B cell (primary cell): ENCODE measurements around the gene GRK5. TPM values are rescaled to one million over a fixed set of nuclear protein-coding genes. Genes with fewer than 3 reads are reported as not detected.
A peak's percentile ranks its signal among the peaks of the same experiment; 100 is the strongest.

ENCODE experiments used
- ATAC-seq: fragments of 200-7000 bp; cut with Tn5 transposase; one replicate; pipeline ENCODE4 v1.10.0; 2021; ENCODE audit warnings: low read depth, mild to moderate bottlenecking, moderate number of reproducible peaks, moderate library complexity
- CTCF ChIA-PET: fragments of 350-600 bp; sonication (Branson Sonifier 250); formaldehyde crosslinking; loops from one replicate; lab custom pipeline; 2021; ENCODE audit warnings: antibody characterized with exemption, inconsistent platforms; lab: Charles Lee
- POLR2A ChIA-PET: fragments of 350-600 bp; sonication (Branson Sonifier 250); formaldehyde crosslinking; loops from one replicate; lab custom pipeline; 2021; ENCODE audit warnings: antibody characterized with exemption; lab: Charles Lee
- DNase-seq: peaks from one replicate; pipeline ENCODE4 v3.0.0; 2013
- H2AFZ ChIP-seq: 2 replicates; pipeline ENCODE4 v1.6.1; 2012; ENCODE audit warnings: mild to moderate bottlenecking, low read depth, low read length; ENCODE audit not compliant: insufficient read depth, poor library complexity, severe bottlenecking
- H3K27ac ChIP-seq, 2 donors: 1 replicate in 1 of 2; 2 replicates in 1 of 2; pipeline ENCODE4 v1.5.1; 2012 to 2013; ENCODE audit warnings: low read length in 2 of 2, mild to moderate bottlenecking in 2 of 2, moderate library complexity in 1 of 2
- H3K27me3 ChIP-seq, 4 experiments: fragments of 200-600 bp in 1 of 4; sonication (generic) in 1 of 4; replicated peaks in 1 of 4; 1 replicate in 2 of 4; 2 replicates in 2 of 4; pipeline versions ENCODE4 v1.6.1 to v1.7.0; 2013 to 2016; ENCODE audit warnings: low read length in 3 of 4, mild to moderate bottlenecking in 2 of 4, mixed read lengths in 1 of 4, moderate library complexity in 1 of 4; ENCODE audit not compliant: insufficient read depth in 4 of 4, control insufficient read depth in 3 of 4; ENCODE audit errors: control extremely low read depth in 1 of 4
- H3K36me3 ChIP-seq, 2 experiments: replicated peaks in 1 of 2; 1 replicate in 1 of 2; 2 replicates in 1 of 2; pipeline versions ENCODE4 v1.6.1 to v1.7.1; 2013; ENCODE audit warnings: low read length in 1 of 2; ENCODE audit not compliant: insufficient read depth in 2 of 2, control insufficient read depth in 1 of 2; ENCODE audit errors: control extremely low read depth in 1 of 2, extremely low read depth in 1 of 2
- H3K4me1 ChIP-seq, 2 donors: fragments of 200-600 bp in 1 of 2; sonication (generic) in 1 of 2; 1 replicate in 1 of 2; 2 replicates in 1 of 2; pipeline versions ENCODE4 v1.5.1 to v1.6.1; 2013 to 2017; ENCODE audit warnings: low read length in 2 of 2; ENCODE audit not compliant: control insufficient read depth in 2 of 2, insufficient read depth in 2 of 2
- H3K4me2 ChIP-seq: replicated peaks from 2 replicates; pipeline ENCODE3; 2012; ENCODE audit warnings: mild to moderate bottlenecking, low read depth, low read length; ENCODE audit not compliant: poor library complexity, severe bottlenecking
- H3K4me3 ChIP-seq, 5 experiments: fragments of 200-600 bp in 1 of 5; sonication (generic) in 1 of 5; 1 replicate in 3 of 5; 2 replicates in 2 of 5; pipeline versions ENCODE4 v1.5.1 to v1.7.0; 2011 to 2016; ENCODE audit warnings: low read length in 4 of 5, mild to moderate bottlenecking in 4 of 5, low read depth in 2 of 5, control low read depth in 1 of 5, moderate library complexity in 1 of 5; ENCODE audit not compliant: insufficient read depth in 1 of 5; ENCODE audit errors: control extremely low read depth in 1 of 5, extremely low read depth in 1 of 5
- H3K79me2 ChIP-seq: fragments of 200-600 bp; sonication (generic); one replicate; pipeline ENCODE4 v1.6.0; 2016; ENCODE audit warnings: low read length; ENCODE audit not compliant: control insufficient read depth, insufficient read depth
- H3K9ac ChIP-seq: fragments of 200-600 bp; sonication (generic); 2 replicates; pipeline ENCODE4 v1.6.1; 2017; ENCODE audit warnings: mild to moderate bottlenecking, low read length, moderate library complexity
- H3K9me3 ChIP-seq, 3 donors: one replicate each; pipeline versions ENCODE4 v1.6.1 to v1.7.1; 2013; ENCODE audit warnings: low read length in 2 of 3; ENCODE audit not compliant: control insufficient read depth in 2 of 3, insufficient read depth in 1 of 3; ENCODE audit errors: control extremely low read depth in 1 of 3
- H4K20me1 ChIP-seq: 2 replicates; pipeline ENCODE4 v1.6.0; 2012; ENCODE audit warnings: mild to moderate bottlenecking, low read length; ENCODE audit not compliant: insufficient read depth, control insufficient read depth, poor library complexity, severe bottlenecking
- H3K27ac Mint-ChIP-seq: one replicate; pipeline ENCODE4 v1.8.0; 2021; ENCODE audit warnings: mixed read lengths
- H3K27me3 Mint-ChIP-seq: one replicate; pipeline ENCODE4 v1.8.0; 2021; ENCODE audit warnings: mixed read lengths
- H3K4me1 Mint-ChIP-seq: one replicate; pipeline ENCODE4 v1.8.0; 2021; ENCODE audit warnings: mixed read lengths
- H3K4me3 Mint-ChIP-seq: one replicate; pipeline ENCODE4 v1.8.0; 2021; ENCODE audit warnings: mixed read lengths
- H3K9me3 Mint-ChIP-seq: one replicate; pipeline ENCODE4 v1.8.0; 2022; ENCODE audit warnings: mixed read lengths; ENCODE audit not compliant: insufficient read depth
- CTCF ChIP-seq: fragments of 200-600 bp; IDR thresholded peaks from one replicate; pipeline ENCODE4 v1.8.0; 2022; ENCODE audit warnings: antibody characterized with exemption, mild to moderate bottlenecking
- EZH2 ChIP-seq: IDR thresholded peaks from 2 replicates; pipeline ENCODE4 v1.6.1; 2012; ENCODE audit warnings: borderline replicate concordance, low read depth, mild to moderate bottlenecking, moderate library complexity, low read length; ENCODE audit not compliant: insufficient read depth, poor library complexity, severe bottlenecking
- WGBS: methylation state at CpG from one replicate; pipeline ENCODE4 v1.1.5; 2013; ENCODE audit warnings: missing lambda C conversion rate; ENCODE audit not compliant: insufficient coverage; 5-methylcytosine and 5-hydroxymethylcytosine counted together
- intact Hi-C: fragments of 100-400 bp; cut with micrococcal nuclease; formaldehyde crosslinking; loops from one replicate; pipeline ENCODE4 v1.10.0; 2022
- polyA plus RNA-seq: library from polyadenylated mRNA; depleted of rRNA; stranded (reverse); fragments of >200 nt; gene quantifications from 2 replicates; pipeline ENCODE4 v1.2.3, GENCODE V29; 2012
- total RNA-seq, 2 donors: library from RNA; stranded (reverse); fragments of 120-200 nt in 1 of 2; gene quantifications; 1 replicate in 1 of 2; 2 replicates in 1 of 2; pipeline versions ENCODE4 v1.2.3 to v1.2.4, GENCODE V29; 2013 to 2022

The GRK5 gene
- total and polyA plus RNA-seq, 2 donors (not counting 1 experiment from before 2014, with no cell fraction given): 21.9 to 54.8 TPM

- ChIA-PET CTCF (interaction anchor here (0.8 to 5.1 kb wide), 21 partner anchors 10 to 334 kb away, joined by 3 to 118 read pairs (median 6); partner anchors contain the start of genes RGS10 and SFXN4), POLR2A (interaction anchor here (0.7 to 2.1 kb wide), 2 partner anchors 98 to 270 kb away, joined by 3 to 11 read pairs; no protein-coding TSS in a partner anchor)
- Histone ChIP-seq H3K4me3 (peak overlapping the region; percentile 44 to 94 (median 74)), H3K4me2 (peak overlapping the region; percentile 85), H2AFZ (peak overlapping the region; percentile 72), H3K36me3 (peaks cover 1 to 4% of the 10 kb centered on the region in 2 experiments), H3K79me2 (peaks cover 49% of the 10 kb centered on the region), H4K20me1 (no peaks in the 10 kb centered on the region), H3K27ac (peak overlapping the region; percentile 73 to 83), H3K4me1 (peaks cover 35 to 50% of the 10 kb centered on the region in 2 donors), H3K27me3 (no peaks in the 10 kb centered on the region), H3K9me3 (no peaks in the 10 kb centered on the region), H3K9ac (peak overlapping the region; percentile 91)
- TF ChIP-seq EZH2 (no peak), CTCF (no peak)
- Mint-ChIP-seq H3K27ac (peak overlapping the region; percentile 91), H3K27me3 (no peaks in the 10 kb centered on the region), H3K4me1 (peaks cover 51% of the 10 kb centered on the region), H3K4me3 (peak overlapping the region; percentile 95), H3K9me3 (no peaks in the 10 kb centered on the region)
- ATAC-seq (no peak), DNase-seq (no peak)
- WGBS: no CpG with 5 or more reads among the region's 3 CpGs
- intact Hi-C loops: loop anchor here (5.0 kb wide), 1 partner anchor 649 kb away; no protein-coding TSS in a partner anchor
These were observed 1.2 kb downstream of the GRK5 start for GRCh38 chr10:119208553-119208940.

GRCh38 chr10:119209035-119209735 is 1.8 kb downstream of the GRK5 start:
- H3K9ac ChIP-seq: peak overlapping the region; percentile 91
- H3K4me1 Mint-ChIP-seq: peaks cover 56% of the 10 kb centered on the region
- CTCF ChIA-PET: interaction anchor here (0.5 to 5.1 kb wide), 43 partner anchors 9 to 334 kb away, joined by 3 to 118 read pairs (median 4); partner anchors contain the start of genes RGS10 and SFXN4
- POLR2A ChIA-PET: interaction anchor here (0.6 to 2.1 kb wide), 8 partner anchors 59 to 280 kb away, joined by 3 to 11 read pairs (median 4); no protein-coding TSS in a partner anchor
- intact Hi-C loops: loop anchor here (1.0 to 5.0 kb wide), 2 partner anchors 62 to 648 kb away; no protein-coding TSS in a partner anchor
- H3K79me2 ChIP-seq: peaks cover 55% of the 10 kb centered on the region
- peak overlapping the region; percentile 63 for H2AFZ ChIP-seq
- TF ChIP-seq CTCF: peak; percentile 82
- no peak for TF ChIP-seq EZH2
- peaks cover 41 to 57% of the 10 kb centered on the region in 2 donors for H3K4me1 ChIP-seq
- H3K27me3 Mint-ChIP-seq: no peaks in the 10 kb centered on the region
- peak overlapping the region; percentile 95 for H3K4me3 Mint-ChIP-seq
- no peaks in the 10 kb centered on the region for H4K20me1 ChIP-seq
- peak overlapping the region; percentile 44 to 94 (median 74) for H3K4me3 ChIP-seq
- peak overlapping the region; percentile 73 to 83 for H3K27ac ChIP-seq
- H3K4me2 ChIP-seq: peak overlapping the region; percentile 85
- H3K27me3 ChIP-seq: no peaks in the 10 kb centered on the region
- no peaks in the 10 kb centered on the region for H3K9me3 Mint-ChIP-seq
- DNase-seq: peak; percentile 80
- WGBS: 7% methylated on average over 10 of the region's 15 CpGs
- H3K9me3 ChIP-seq: no peaks in the 10 kb centered on the region
- H3K36me3 ChIP-seq: peaks cover 1 to 4% of the 10 kb centered on the region in 2 experiments
- H3K27ac Mint-ChIP-seq: peak overlapping the region; percentile 91
- ATAC-seq: peak; percentile 6
